Measurements from ENCODE around the gene BACE1-AS. TPM values are rescaled to one million over a fixed set of nuclear protein-coding genes. Genes with fewer than 3 reads are reported as not detected.

BACE1-AS gene
- total RNA-seq, 1 donor from 2014 or later = 10.3 TPM

GRCh38 chr11:117289795-117290194, 1.4 kb upstream of the BACE1-AS start:
- H3K27me3 ChIP-seq (ENCODE audit: low read depth) = no peaks in the 10 kb centered on the region
- no peak overlapping the region for H3K27ac ChIP-seq (replicated peaks)
- no peak for TF ChIP-seq CTCF (IDR thresholded peaks at IDR 0.05; ENCODE audit: borderline replicate concordance)
- no peak for DNase-seq
- intact Hi-C loops (cut with micrococcal nuclease) = no loop called here
- no peak overlapping the region for H3K4me3 ChIP-seq
- no peaks in the 10 kb centered on the region for H3K9me3 ChIP-seq (replicated peaks)
- peaks cover 94% of the 10 kb centered on the region for H3K36me3 ChIP-seq
- no peaks in the 10 kb centered on the region for H3K4me1 ChIP-seq

- intact Hi-C loops (cut with micrococcal nuclease) = no loop called here
- Histone ChIP-seq H3K27ac (replicated peaks) (no peak overlapping the region), H3K36me3 (peaks cover 77% of the 10 kb centered on the region), H3K4me3 (no peak overlapping the region), H3K4me1 (no peaks in the 10 kb centered on the region), H3K9me3 (replicated peaks) (no peaks in the 10 kb centered on the region), H3K27me3 (ENCODE audit: low read depth) (no peaks in the 10 kb centered on the region)
- no peak for TF ChIP-seq CTCF (IDR thresholded peaks at IDR 0.05; ENCODE audit: borderline replicate concordance)
- DNase-seq = no peak
Observed at GRCh38 chr11:117292616-117293015, 1.5 kb downstream of the BACE1-AS start.

- Histone ChIP-seq H3K27me3 (ENCODE audit: low read depth) (no peaks in the 10 kb centered on the region), H3K4me1 (peaks cover 16% of the 10 kb centered on the region), H3K27ac (replicated peaks) (no peak overlapping the region), H3K4me3 (no peak overlapping the region), H3K9me3 (replicated peaks) (no peaks in the 10 kb centered on the region), H3K36me3 (peaks cover 48% of the 10 kb centered on the region)
- DNase-seq = no peak
- TF ChIP-seq CTCF (IDR thresholded peaks at IDR 0.05; ENCODE audit: borderline replicate concordance) = no peak
- intact Hi-C loops (cut with micrococcal nuclease) = no loop called here
Observed at GRCh38 chr11:117295438-117296137, 4.4 kb downstream of the BACE1-AS start.

GRCh38 chr11:117296881-117297280, 5.7 kb downstream of the BACE1-AS start:
- TF ChIP-seq CTCF (IDR thresholded peaks at IDR 0.05; ENCODE audit: borderline replicate concordance) = no peak
- Histone ChIP-seq H3K4me3 (no peak overlapping the region), H3K36me3 (peaks cover 35% of the 10 kb centered on the region), H3K27me3 (ENCODE audit: low read depth) (no peaks in the 10 kb centered on the region), H3K4me1 (peaks cover 19% of the 10 kb centered on the region), H3K27ac (replicated peaks) (no peak overlapping the region), H3K9me3 (replicated peaks) (no peaks in the 10 kb centered on the region)
- intact Hi-C loops (cut with micrococcal nuclease) = no loop called here
- no peak for DNase-seq

- Histone ChIP-seq H3K4me1 (peaks cover 19% of the 10 kb centered on the region), H3K27me3 (ENCODE audit: low read depth) (no peaks in the 10 kb centered on the region), H3K9me3 (replicated peaks) (no peaks in the 10 kb centered on the region), H3K27ac (replicated peaks) (no peak overlapping the region), H3K4me3 (no peak overlapping the region), H3K36me3 (peaks cover 24% of the 10 kb centered on the region)
- TF ChIP-seq CTCF (IDR thresholded peaks at IDR 0.05; ENCODE audit: borderline replicate concordance) = no peak
- DNase-seq = no peak
- intact Hi-C loops (cut with micrococcal nuclease) = no loop called here
Observed at GRCh38 chr11:117298195-117298594, 7.0 kb downstream of the BACE1-AS start.

Data from left ventricle myocardium inferior (tissue), 1 donor.